ENCODE results near the gene CENPU.

The CENPU gene

GRCh38 chr4:184699941-184700340 lies 34.0 kb downstream of the CENPU start:
- no peak for DNase-seq

- no peak for DNase-seq
Measured at GRCh38 chr4:184697956-184698355, 35.9 kb downstream of the CENPU start.

DNA sequence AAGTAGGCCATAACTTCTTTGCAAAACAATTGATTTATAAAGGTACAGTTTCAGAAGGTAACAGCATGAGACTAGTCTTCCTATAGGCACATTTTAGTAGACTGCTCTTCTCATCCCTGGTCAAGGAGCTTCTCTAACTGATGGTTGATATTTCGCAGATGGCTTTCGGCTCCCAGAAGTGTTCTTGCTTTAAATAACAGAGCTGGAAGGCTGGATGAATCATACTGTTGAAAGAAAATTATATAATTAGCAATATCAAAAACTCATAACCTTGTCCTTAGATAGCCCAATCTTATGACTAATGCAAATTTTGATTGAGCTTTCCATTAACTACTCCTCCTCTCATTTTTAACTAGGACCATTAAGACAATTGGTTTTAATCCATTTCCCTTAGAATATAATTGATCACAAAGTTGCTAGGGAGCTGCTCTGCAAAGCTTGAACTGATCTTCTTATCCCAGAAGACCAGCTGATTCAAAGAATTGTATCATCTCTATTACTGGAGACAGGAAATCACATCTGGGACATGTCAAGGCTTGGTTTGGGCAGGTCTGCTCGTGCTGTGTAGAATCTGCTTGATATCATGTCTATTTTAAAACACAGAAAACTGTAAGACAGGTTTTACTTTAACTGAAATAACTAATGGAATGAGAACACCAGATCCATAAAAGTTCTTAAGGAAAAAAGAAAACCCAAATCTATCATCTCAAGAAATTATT lies 38.6 kb downstream of the CENPU start:
- no peak for DNase-seq

DNA sequence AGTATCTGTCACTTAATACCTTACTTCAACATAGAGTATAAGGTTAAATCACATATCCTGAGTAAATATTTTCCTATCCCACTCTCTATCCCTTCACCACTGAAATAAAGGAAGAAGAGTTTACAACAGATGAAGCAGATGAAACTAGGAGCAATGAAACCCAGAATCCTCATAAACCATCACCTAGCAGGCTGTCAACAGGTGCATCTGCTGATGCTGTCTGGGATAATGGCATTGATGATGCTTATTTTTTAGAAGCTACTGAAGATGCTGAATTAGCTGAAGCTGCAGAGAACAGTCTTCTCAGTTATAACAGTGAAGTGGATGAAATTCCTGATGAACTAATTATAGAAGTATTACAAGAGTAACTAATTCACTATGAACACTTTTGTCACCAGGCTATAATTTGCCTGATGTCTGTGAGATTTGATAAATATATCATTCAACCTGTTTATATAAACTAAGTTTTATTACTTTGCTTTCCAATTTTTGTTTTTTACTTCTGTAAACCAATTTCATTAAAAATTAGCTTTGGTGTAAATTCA lies 39.4 kb downstream of the CENPU start:
- no peak for DNase-seq

DNA sequence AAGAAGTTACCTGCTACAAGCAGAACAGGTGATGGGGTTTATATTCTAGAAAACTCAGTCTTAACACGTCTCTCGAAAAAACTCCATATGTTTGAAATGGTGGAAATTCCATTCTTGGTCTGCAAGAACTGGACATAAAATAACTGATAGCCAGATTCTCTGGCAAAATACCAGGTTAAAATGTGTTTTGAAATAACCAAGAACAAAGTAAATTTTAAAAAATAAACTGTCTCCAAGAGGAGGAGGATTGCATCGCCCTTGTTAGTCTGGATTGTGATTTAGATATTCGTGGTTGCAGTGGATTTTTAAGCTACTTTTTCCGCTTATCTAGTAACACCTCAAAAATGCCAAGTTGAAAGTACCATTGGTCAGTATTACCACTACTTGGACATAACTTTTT lies 40.8 kb downstream of the CENPU start:
- no peak for DNase-seq

DNA sequence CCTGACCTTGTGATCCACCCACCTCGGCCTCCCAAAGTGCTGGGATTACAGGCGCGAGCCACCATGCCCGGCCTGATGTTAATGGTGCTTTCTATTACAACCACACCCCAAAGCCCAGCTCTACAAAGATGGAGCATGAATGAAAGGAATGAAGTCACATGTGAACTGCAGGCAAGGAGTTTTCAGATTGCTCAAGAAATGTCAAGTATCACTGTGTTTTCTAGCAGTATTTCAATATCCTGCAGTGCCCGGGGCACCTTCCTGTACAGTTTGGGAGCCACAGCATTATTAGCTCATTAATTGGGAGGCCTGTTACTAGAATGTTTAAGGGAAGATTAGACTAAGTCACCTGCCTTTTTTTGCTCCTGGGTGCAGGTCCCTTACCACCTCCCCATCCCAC lies 44.2 kb downstream of the CENPU start:
- no peak for DNase-seq

DNA sequence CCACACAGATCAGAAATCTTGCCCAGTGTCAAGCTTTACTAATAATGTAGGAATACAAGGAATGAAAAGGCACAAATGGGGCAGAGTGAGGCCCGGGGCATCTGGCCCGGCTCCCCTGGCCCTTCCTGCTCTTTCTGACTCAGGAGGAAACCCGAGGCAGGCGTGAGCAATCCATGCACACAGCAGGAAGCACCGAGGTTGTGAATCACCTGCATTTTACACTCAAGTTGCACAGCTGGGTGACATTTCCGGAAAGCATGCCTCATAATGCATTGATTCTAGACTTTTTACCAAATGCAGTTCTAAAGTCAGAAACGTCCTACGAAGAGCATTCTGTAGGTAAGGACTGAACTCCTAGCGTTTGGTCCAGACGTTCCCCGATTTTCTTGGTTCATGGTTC lies 45.4 kb downstream of the CENPU start:
- no peak for DNase-seq

DNA sequence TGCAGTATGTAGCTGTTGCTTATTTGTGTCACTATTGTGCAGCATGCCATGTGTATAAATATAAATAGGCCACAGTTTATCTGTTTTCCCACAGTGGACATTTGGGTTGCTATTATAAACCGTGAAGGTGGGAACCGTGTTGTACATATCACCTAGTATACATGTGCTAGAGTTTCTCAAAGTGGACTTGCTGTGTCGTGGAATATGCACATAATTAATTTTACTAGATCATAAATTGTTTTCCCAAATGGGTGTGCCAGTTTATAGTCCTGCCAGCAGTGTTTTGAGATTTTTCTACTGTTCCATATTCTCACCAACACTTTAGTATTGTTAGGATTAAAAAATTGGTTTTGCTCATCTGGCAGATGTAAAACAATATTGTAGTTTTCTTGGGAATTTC lies 45.9 kb downstream of the CENPU start:
- DNase-seq, result no peak

GRCh38 chr4:184684491-184685189 lies 49.3 kb downstream of the CENPU start:
- DNase-seq, result no peak

DNA sequence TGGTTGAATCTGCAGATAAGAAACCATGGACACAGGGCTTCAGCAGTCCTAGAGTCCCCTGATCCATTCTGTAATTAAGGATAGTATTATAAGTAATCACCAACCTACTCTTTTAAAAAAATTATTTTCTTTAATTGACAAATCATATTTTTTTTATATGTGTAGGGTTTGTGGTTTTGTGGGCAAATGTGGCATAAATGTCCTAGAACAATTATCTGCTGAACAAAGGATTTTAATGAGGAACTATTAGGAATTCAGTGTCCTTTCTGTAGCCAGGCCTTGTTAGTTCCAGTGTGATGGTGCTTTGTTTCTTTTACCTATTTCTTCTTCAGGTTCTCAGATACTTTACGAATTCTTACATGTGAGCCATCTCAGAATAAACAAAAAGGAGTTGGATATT lies 52.0 kb downstream of the CENPU start:
- DNase-seq, result no peak

GRCh38 chr4:184680698-184681097 lies 53.2 kb downstream of the CENPU start:
- no peak for DNase-seq

DNA sequence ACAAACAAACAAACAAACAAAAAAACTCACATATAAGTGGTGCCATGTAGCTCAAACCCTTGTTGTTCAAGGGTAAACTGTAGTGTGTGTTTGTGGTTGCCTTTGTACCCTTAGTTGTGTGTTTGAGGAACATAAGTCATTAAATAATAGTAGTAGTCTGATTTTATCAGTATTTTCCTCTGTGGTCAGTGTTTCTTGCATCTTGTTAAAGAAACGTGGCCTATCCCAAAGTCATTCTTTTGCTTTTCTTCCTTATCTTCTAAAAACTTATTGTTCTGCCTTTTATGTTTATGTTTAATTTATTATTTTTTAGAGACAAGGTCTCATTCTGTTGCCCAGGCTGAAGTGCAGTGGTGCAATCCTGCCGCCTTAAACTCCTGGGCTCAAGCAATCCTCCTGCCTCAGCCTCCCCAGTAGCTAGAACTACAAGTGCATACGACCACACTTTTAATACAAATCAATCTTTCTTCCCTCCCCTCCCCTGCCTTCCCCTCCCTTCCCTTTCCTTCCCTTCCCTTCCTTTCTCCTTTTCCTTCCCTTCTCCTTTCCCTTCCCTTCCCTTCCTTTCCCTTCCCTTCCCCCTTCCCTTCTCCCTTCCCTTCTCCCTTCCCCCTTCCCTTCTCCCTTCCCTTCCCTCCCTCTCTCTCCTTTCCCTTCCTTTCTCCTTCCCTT lies 57.9 kb downstream of the CENPU start:
- DNase-seq, result no peak

- no peak for DNase-seq
Measured at GRCh38 chr4:184675018-184675417, 58.9 kb downstream of the CENPU start.

- no peak for DNase-seq
Measured at GRCh38 chr4:184674011-184674410, 59.9 kb downstream of the CENPU start.

GRCh38 chr4:184672741-184673140 lies 61.2 kb downstream of the CENPU start:
- DNase-seq, result no peak

GRCh38 chr4:184671101-184671500 lies 62.8 kb downstream of the CENPU start:
- DNase-seq, result no peak

- no peak for DNase-seq
Measured at GRCh38 chr4:184669251-184669650, 64.6 kb downstream of the CENPU start.

GRCh38 chr4:184668511-184669114 lies 65.3 kb downstream of the CENPU start:
- DNase-seq, result no peak

- no peak for DNase-seq
Measured at GRCh38 chr4:184668096-184668495, 65.8 kb downstream of the CENPU start.

GRCh38 chr4:184666670-184667069 lies 67.2 kb downstream of the CENPU start:
- no peak for DNase-seq

DNA sequence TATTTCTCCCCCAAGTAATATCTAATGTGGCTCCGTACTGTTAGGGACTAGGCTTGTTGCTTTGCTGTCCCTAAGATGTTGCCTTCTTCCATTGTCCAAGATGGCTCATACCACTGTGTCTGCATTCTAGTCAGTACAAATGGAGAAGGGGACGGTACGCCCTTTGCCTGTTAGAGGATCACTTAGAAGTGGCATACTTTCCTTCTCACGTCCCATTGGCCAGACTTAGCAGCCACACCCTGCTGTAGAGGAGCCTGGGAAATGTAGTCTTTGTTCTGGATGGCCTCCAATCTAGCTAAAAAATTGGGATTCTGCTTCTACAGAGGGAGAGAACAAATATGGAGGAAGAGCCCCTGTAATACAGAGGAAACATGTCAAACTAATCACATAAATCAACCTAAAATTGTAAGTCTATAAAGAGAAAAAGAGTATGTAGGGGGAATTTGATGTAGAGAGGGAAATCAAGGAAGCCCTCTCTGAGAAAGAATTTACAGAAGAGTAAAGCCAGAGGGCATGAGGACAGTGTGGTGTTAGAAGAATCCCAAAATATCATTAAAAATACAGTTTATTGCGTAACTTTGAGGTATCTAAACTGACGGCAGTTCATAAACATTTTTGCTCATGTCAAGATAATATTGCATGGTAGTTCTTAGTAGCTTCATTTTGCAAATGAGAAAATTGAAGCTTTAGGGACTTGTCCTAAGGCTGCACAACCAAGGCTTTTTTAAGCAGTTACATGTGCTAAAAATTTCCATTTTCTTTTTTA lies 69.3 kb downstream of the CENPU start:
- no peak for DNase-seq

- DNase-seq, result no peak
Measured at GRCh38 chr4:184662236-184662635, 71.7 kb downstream of the CENPU start.

- DNase-seq, result no peak
Measured at GRCh38 chr4:184660978-184661377, 72.9 kb downstream of the CENPU start.

All from NCI-H187 treated with DMSO at 0.1 percent for 48 hours (cell line).